Parietal lobe (tissue), 1 donor: ENCODE measurements around the gene STRIP1. TPM values are rescaled to one million over a fixed set of nuclear protein-coding genes. Genes with fewer than 3 reads are reported as not detected.

Source experiments
- total RNA-seq: library from RNA; depleted of rRNA; stranded (reverse); fragments of >200 nt; gene quantifications from one replicate; pipeline ENCODE4 v1.2.3, GENCODE V29; 2014

STRIP1 gene
- 165 TPM for total RNA-seq

DNA sequence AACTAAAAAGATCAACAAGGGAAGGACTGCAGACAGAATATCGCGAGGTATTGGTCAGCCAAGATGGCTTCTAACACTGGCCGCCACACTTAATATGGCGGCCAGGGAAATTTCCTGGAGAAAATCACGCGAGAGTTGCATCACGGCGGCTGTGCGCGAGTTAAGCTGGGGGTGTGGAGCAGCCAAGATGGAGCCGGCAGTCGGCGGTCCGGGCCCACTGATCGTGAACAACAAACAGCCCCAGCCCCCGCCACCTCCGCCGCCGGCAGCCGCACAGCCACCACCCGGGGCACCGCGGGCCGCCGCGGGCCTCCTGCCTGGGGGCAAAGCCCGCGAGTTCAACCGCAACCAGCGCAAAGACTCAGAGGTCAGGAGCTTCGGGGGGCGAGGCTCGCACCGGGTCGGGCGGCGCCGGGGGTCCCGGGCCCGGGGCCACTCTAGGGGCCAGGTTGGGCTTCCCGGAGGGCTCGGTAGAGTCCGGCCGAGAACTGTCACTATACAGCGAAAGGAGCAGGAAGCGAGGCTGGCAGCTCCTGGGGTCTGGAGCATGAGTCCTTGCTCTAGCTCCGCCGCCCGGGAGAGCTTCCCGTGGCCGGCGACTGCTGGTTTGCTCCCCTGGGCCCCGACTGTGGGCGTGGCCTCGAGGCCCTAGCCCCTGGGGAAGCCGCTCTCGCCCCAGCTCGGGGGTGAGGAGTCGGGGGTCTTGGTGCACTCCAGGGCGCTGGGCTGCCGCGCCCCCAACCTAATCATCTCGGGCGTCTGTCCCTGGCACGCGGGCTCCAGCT is at the start of gene STRIP1:
Gene STRIP1 (plus strand): TSS at position 174 of the 785 bp plus-strand sequence. CDS start 14 bp downstream, at position 188.

DNA sequence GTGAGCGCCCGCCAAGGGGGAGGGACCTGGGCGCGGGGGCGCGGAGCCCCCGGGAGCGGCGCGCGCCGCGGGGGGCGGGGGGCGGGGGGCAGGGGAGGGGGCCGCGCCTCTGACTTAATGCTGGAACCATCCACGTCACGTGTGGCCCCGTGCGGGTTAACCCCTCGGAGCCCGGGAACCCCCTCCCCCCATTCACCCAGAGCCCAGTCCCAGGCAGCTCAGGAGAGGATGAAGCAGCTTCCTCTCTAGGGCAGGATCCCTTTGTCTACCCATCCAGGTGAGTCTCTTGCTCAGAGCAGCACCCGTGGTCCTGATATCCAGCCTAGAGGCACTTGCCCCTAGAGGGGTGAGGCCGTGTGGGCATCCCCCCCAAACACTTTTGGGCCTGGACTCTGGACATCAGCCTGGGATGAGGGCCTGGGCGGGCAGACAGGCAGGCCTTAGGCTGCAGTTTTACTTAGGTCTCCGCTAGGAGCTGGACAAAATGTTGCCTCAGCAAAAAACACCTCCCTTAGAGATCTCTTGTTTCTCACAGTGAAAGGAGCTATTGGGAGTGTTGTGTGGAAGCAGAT is 36.3 kb downstream of the STRIP1 start, which contains the start of gene ALX3:
Gene ALX3 (minus strand): TSS at position 2 of the 572 bp plus-strand sequence. CDS start 60 bp downstream, outside the sequence.

Other genes with a start within 250 kb of the STRIP1 start
- gene CSF1, start 123.8 kb upstream of the STRIP1 start, total RNA-seq = 3.8 TPM
- 37.6 TPM for gene AHCYL1, start 49.9 kb upstream of the STRIP1 start, total RNA-seq
- gene ALX3, start 36.0 kb downstream of the STRIP1 start, total RNA-seq = not detected
- not detected for gene UBL4B, start 77.8 kb downstream of the STRIP1 start, total RNA-seq
- gene SLC6A17, start 115.9 kb downstream of the STRIP1 start, total RNA-seq = 27.2 TPM
- 5.9 TPM for gene KCNC4, start 175.7 kb downstream of the STRIP1 start, total RNA-seq